Testis (tissue), 3 donors: ENCODE data around the gene EXOC3. TPM values are rescaled to one million over a fixed set of nuclear protein-coding genes. Genes with fewer than 3 reads are reported as not detected.

Experiments used
- DNase-seq: peaks from one replicate; pipeline ENCODE4 v3.0.0-alpha.2; 2019
- H3K27ac ChIP-seq, 2 donors: fragments of 200-600 bp; sonication (generic); one replicate each; pipeline ENCODE4 v1.5.1; 2019
- H3K27me3 ChIP-seq: fragments of 200-600 bp; sonication (generic); one replicate; pipeline ENCODE4 v1.5.1; 2019
- H3K36me3 ChIP-seq: fragments of 200-600 bp; sonication (generic); one replicate; pipeline ENCODE4 v1.5.1; 2017; ENCODE audit warnings: low read depth; ENCODE audit errors: missing control alignments
- H3K4me1 ChIP-seq: fragments of 200-600 bp; sonication (generic); one replicate; pipeline ENCODE4 v1.5.1; 2019
- H3K4me3 ChIP-seq, 2 donors: fragments of 200-600 bp; sonication (generic); one replicate each; pipeline ENCODE4 v1.5.1; 2017 to 2019
- H3K9me3 ChIP-seq: fragments of 200-600 bp; sonication (generic); one replicate; pipeline ENCODE4 v1.5.1; 2017
- POLR2A ChIP-seq: fragments of 450-650 bp; IDR thresholded peaks from one replicate; pipeline ENCODE4 v1.6.1; 2017; ENCODE audit warnings: antibody characterized with exemption, mild to moderate bottlenecking, moderate library complexity
- WGBS, 2 donors: methylation state at CpG; one replicate each; pipeline ENCODE4 v1.1.5; 2018; 5-methylcytosine and 5-hydroxymethylcytosine counted together
- intact Hi-C: fragments of 100-400 bp; cut with DNase I; formaldehyde crosslinking; loops from one replicate; pipeline ENCODE4 v1.15.1; 2023; ENCODE audit warnings: low total_unique reads
- polyA plus RNA-seq: library from polyadenylated mRNA; stranded (reverse); fragments of 350-450 nt; fragmentation: Illumina TruSeq; extraction: RNeasy Lipid Tissue Mini Kit (QIAGEN cat#74804); gene quantifications from one replicate; pipeline ENCODE4 v1.2.3, GENCODE V29; 2014; ENCODE audit warnings: low read depth, low replicate concordance; ENCODE audit not compliant: insufficient read depth
- total RNA-seq, 2 donors: library from RNA; depleted of rRNA; stranded (reverse); fragments of >200 nt; gene quantifications; one replicate each; pipeline ENCODE4 v1.2.3, GENCODE V29; 2016
- TF ChIP-seq, protein P1 (sequence below), 3 experiments: fragments of 450-650 bp in 2 of 3; fragments of 200-600 bp in 1 of 3; sonication (generic) in 1 of 3; IDR thresholded peaks; one replicate each; pipeline ENCODE4 v1.5.1; 2016 to 2019; ENCODE audit warnings: antibody characterized with exemption in 3 of 3, mild to moderate bottlenecking in 2 of 3, moderate library complexity in 1 of 3

The EXOC3 gene
- total and polyA plus RNA-seq, 3 donors from 2014 or later = 111 to 122 (median 120) TPM

DNA sequence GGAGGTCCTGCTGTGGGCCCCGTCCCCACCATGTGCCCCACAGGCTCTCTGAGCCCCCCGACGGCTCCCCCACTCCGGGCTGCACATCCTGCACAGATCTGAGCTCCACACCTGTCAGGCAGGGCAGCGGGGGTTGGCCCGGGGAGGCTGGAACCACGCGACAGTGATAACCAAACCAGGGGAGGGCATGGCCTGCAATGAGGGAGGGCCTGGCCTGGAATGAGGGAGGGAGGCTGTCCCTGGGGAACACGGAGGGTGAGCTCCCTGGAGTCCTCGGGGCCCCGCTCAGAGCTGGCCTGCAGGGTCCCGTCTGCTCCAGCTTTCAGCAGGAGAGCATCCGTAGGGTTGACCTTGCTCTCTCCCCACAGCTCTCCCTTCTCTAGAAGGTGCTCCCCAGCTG is 50.8 kb downstream of the EXOC3 start:
- TF ChIP-seq, protein P1, sequence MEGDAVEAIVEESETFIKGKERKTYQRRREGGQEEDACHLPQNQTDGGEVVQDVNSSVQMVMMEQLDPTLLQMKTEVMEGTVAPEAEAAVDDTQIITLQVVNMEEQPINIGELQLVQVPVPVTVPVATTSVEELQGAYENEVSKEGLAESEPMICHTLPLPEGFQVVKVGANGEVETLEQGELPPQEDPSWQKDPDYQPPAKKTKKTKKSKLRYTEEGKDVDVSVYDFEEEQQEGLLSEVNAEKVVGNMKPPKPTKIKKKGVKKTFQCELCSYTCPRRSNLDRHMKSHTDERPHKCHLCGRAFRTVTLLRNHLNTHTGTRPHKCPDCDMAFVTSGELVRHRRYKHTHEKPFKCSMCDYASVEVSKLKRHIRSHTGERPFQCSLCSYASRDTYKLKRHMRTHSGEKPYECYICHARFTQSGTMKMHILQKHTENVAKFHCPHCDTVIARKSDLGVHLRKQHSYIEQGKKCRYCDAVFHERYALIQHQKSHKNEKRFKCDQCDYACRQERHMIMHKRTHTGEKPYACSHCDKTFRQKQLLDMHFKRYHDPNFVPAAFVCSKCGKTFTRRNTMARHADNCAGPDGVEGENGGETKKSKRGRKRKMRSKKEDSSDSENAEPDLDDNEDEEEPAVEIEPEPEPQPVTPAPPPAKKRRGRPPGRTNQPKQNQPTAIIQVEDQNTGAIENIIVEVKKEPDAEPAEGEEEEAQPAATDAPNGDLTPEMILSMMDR (IDR thresholded peaks at IDR 0.05) = no peak
- no peak for TF ChIP-seq POLR2A
- Histone ChIP-seq H3K36me3 (no peaks in the 10 kb centered on the region), H3K27ac (no peak overlapping the region), H3K4me3 (no peak overlapping the region), H3K4me1 (no peaks in the 10 kb centered on the region), H3K9me3 (no peaks in the 10 kb centered on the region), H3K27me3 (no peaks in the 10 kb centered on the region)
- 59 to 71% methylated on average over 4 to 13 of the region's 13 CpGs for WGBS, 2 donors
- intact Hi-C loops = no loop called here
- DNase-seq = no peak

DNA sequence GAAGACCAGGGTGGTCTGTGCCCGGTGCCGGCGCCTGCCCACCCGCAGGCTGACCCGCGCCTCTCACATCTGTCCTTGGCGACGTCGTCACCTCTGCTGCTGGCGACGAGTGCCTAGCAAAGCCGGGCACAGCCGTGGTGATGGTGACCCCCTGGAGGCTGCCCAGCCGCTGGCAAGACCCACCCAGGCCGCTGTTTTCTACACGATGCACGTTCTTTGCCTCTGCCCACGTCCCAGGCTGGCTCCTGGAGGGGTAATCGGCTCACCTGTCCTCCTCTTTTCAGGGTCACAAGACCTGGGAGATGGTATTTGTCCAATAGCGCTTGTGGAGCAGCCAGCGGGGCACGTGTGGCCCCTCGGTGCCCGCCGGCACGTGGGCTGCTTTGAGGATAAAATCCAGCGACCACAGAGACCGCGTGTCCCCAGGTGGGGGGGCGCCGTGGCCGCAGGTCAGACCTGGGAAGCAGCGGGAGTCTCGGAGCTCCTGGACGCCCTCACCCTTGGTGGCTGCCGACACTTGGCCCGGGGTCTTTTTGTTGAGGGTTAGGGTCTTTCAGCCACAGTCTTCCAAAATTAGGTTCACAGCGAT is 51.8 kb downstream of the EXOC3 start:
- WGBS, 2 donors = 95% methylated on average over 14 to 36 of the region's 38 CpGs
- Histone ChIP-seq H3K27ac (no peak overlapping the region), H3K4me1 (no peaks in the 10 kb centered on the region), H3K36me3 (no peaks in the 10 kb centered on the region), H3K27me3 (no peaks in the 10 kb centered on the region), H3K4me3 (no peak overlapping the region), H3K9me3 (no peaks in the 10 kb centered on the region)
- intact Hi-C loops = no loop called here
- no peak for DNase-seq
- TF ChIP-seq, protein P1 (IDR thresholded peaks at IDR 0.05) = no peak

DNA sequence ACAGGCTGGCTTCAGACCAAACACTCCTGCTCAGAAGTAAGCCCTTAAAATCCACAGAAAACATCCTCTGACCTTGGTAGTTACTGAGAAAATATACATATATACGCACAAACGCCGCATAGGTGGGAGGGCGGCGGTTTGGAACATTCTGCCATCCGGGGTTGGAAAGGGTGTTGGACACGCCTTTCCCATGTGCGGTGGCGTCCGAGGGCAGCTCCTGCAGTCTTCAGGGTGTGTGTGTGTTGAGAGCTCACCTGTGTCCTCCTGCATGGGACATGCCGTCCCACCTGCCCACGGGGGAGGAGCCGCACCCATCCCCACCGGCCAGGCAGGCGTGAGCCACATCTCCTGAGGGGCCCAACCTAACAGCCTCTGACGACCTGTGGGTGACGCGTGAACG is 53.1 kb downstream of the EXOC3 start:
- 62 to 75% methylated on average over 17 to 19 of the region's 19 CpGs for WGBS, 2 donors
- no peaks in the 10 kb centered on the region for H3K27me3 ChIP-seq
- H3K9me3 ChIP-seq = no peaks in the 10 kb centered on the region

DNA sequence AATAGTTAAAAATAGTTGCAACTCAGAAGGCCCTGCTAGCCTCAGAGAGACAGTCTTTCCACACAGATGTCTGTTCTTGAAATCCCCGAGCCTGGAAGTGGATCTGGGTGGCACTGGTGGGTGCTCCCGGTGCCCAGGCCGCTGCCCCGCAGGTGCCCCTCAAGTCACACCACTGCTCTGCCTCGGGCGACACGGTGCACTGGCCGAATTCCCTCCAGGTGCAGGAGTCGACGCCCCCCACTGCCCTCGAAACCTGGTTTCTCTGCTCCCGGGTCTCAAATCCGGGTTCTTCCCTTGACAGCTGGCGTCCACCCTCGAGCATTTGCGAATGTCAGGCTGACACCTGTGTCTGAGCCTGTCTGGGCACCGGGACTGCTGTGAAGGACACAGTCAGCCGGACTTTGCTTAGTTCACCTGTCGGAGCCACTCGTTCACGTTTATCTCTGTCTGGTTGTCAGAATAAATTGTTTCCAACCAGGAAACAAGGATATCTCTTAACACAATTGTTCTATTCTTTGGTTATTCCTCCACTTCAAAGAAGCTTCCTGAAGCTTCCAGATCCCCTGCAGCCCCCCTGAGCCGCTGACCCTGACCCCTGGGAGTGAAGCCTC is 54.2 kb downstream of the EXOC3 start:
- intact Hi-C loops = no loop called here

More for the DNA sequence above, 53.1 kb downstream of the EXOC3 start:
- Histone ChIP-seq H3K4me3 (no peak overlapping the region), H3K4me1 (no peaks in the 10 kb centered on the region), H3K36me3 (no peaks in the 10 kb centered on the region), H3K27ac (no peak overlapping the region)
- DNase-seq = no peak
- TF ChIP-seq POLR2A = no peak
- TF ChIP-seq, protein P1 (IDR thresholded peaks at IDR 0.05) = no peak
- intact Hi-C loops = no loop called here

More for the DNA sequence above, 54.2 kb downstream of the EXOC3 start:
- no peak for DNase-seq
- Histone ChIP-seq H3K4me1 (no peaks in the 10 kb centered on the region), H3K36me3 (no peaks in the 10 kb centered on the region), H3K27me3 (no peaks in the 10 kb centered on the region), H3K4me3 (no peak overlapping the region), H3K27ac (no peak overlapping the region), H3K9me3 (no peaks in the 10 kb centered on the region)
- TF ChIP-seq, protein P1 (IDR thresholded peaks at IDR 0.05) = no peak
- no peak for TF ChIP-seq POLR2A
- WGBS, 2 donors = 72 to 77% methylated on average over 20 to 22 of the region's 22 CpGs
